ENCODE measurements around the gene HELT.
A peak's percentile ranks its signal among the peaks of the same experiment; 100 is the strongest.

Gene HELT

GRCh38 chr4:185003596-185004351, 14.5 kb upstream of the HELT start:
- Histone ChIP-seq H3K4me3 (ENCODE audit: low read length in 2 of 2) (no peak overlapping the region), H3K4me1 (ENCODE audit: control insufficient read depth, insufficient read depth, low read length) (peaks cover 12% of the 10 kb centered on the region), H3K27ac (ENCODE audit: low read length) (no peak overlapping the region), H3K27me3 (ENCODE audit: control insufficient read depth in 1 of 2, insufficient read depth in 2 of 2, low read length in 2 of 2) (no peaks in the 10 kb centered on the region), H3K9ac (ENCODE audit: low read length in 2 of 2) (no peak overlapping the region), H3K36me3 (ENCODE audit: control insufficient read depth in 2 of 2, insufficient read depth in 2 of 2, low read length in 2 of 2) (no peaks in the 10 kb centered on the region), H3K9me3 (ENCODE audit: control insufficient read depth in 2 of 2, low read length in 2 of 2) (no peaks in the 10 kb centered on the region)

GRCh38 chr4:185004562-185005218, 13.6 kb upstream of the HELT start:
- Histone ChIP-seq H3K9me3 (ENCODE audit: control insufficient read depth in 2 of 2, low read length in 2 of 2) (no peaks in the 10 kb centered on the region), H3K4me1 (ENCODE audit: control insufficient read depth, insufficient read depth, low read length) (peaks cover 12% of the 10 kb centered on the region), H3K4me3 (ENCODE audit: low read length in 2 of 2) (peak overlapping the region; percentile 65 to 66), H3K9ac (ENCODE audit: low read length in 2 of 2) (peak overlapping the region in 1 of 2 donors; percentile 47), H3K27me3 (ENCODE audit: control insufficient read depth in 1 of 2, insufficient read depth in 2 of 2, low read length in 2 of 2) (no peaks in the 10 kb centered on the region), H3K36me3 (ENCODE audit: control insufficient read depth in 2 of 2, insufficient read depth in 2 of 2, low read length in 2 of 2) (no peaks in the 10 kb centered on the region), H3K27ac (ENCODE audit: low read length) (no peak overlapping the region)

GRCh38 chr4:185005219-185005819, 13.0 kb upstream of the HELT start:
- H3K4me3 ChIP-seq (ENCODE audit: low read length in 2 of 2): peak overlapping the region; percentile 65 to 66
- H3K4me1 ChIP-seq (ENCODE audit: control insufficient read depth, insufficient read depth, low read length): peaks cover 12% of the 10 kb centered on the region
- no peaks in the 10 kb centered on the region for H3K36me3 ChIP-seq (ENCODE audit: control insufficient read depth in 2 of 2, insufficient read depth in 2 of 2, low read length in 2 of 2)
- H3K9me3 ChIP-seq (ENCODE audit: control insufficient read depth in 2 of 2, low read length in 2 of 2): no peaks in the 10 kb centered on the region
- H3K27me3 ChIP-seq (ENCODE audit: control insufficient read depth in 1 of 2, insufficient read depth in 2 of 2, low read length in 2 of 2): peaks cover 0 to under 1% of the 10 kb centered on the region in 2 donors
- H3K9ac ChIP-seq (ENCODE audit: low read length in 2 of 2): peak overlapping the region in 1 of 2 donors; percentile 47
- no peak overlapping the region for H3K27ac ChIP-seq (ENCODE audit: low read length)

- no peak overlapping the region for H3K4me3 ChIP-seq (ENCODE audit: low read length in 2 of 2)
- no peaks in the 10 kb centered on the region for H3K4me1 ChIP-seq (ENCODE audit: control insufficient read depth, insufficient read depth, low read length)
- no peak overlapping the region for H3K9ac ChIP-seq (ENCODE audit: low read length in 2 of 2)
- H3K27me3 ChIP-seq (ENCODE audit: control insufficient read depth in 1 of 2, insufficient read depth in 2 of 2, low read length in 2 of 2): peaks cover 27 to 33% of the 10 kb centered on the region in 2 donors
- H3K27ac ChIP-seq (ENCODE audit: low read length): no peak overlapping the region
- no peaks in the 10 kb centered on the region for H3K36me3 ChIP-seq (ENCODE audit: control insufficient read depth in 2 of 2, insufficient read depth in 2 of 2, low read length in 2 of 2)
- H3K9me3 ChIP-seq (ENCODE audit: control insufficient read depth in 2 of 2, low read length in 2 of 2): no peaks in the 10 kb centered on the region
Observed at GRCh38 chr4:185011408-185011807, 6.9 kb upstream of the HELT start.

GRCh38 chr4:185013417-185014125, 4.7 kb upstream of the HELT start:
- H3K9ac ChIP-seq (ENCODE audit: low read length in 2 of 2): no peak overlapping the region
- no peak overlapping the region for H3K27ac ChIP-seq (ENCODE audit: low read length)
- H3K4me1 ChIP-seq (ENCODE audit: control insufficient read depth, insufficient read depth, low read length): no peaks in the 10 kb centered on the region
- no peaks in the 10 kb centered on the region for H3K36me3 ChIP-seq (ENCODE audit: control insufficient read depth in 2 of 2, insufficient read depth in 2 of 2, low read length in 2 of 2)
- no peaks in the 10 kb centered on the region for H3K9me3 ChIP-seq (ENCODE audit: control insufficient read depth in 2 of 2, low read length in 2 of 2)
- peak overlapping the region in 1 of 2 donors; percentile 35 for H3K4me3 ChIP-seq (ENCODE audit: low read length in 2 of 2)
- H3K27me3 ChIP-seq (ENCODE audit: control insufficient read depth in 1 of 2, insufficient read depth in 2 of 2, low read length in 2 of 2): peaks cover 31 to 43% of the 10 kb centered on the region in 2 donors

GRCh38 chr4:185015108-185015507, 3.2 kb upstream of the HELT start:
- H3K27ac ChIP-seq (ENCODE audit: low read length): no peak overlapping the region
- H3K4me3 ChIP-seq (ENCODE audit: low read length in 2 of 2): no peak overlapping the region
- H3K4me1 ChIP-seq (ENCODE audit: control insufficient read depth, insufficient read depth, low read length): peaks cover 2% of the 10 kb centered on the region
- no peaks in the 10 kb centered on the region for H3K36me3 ChIP-seq (ENCODE audit: control insufficient read depth in 2 of 2, insufficient read depth in 2 of 2, low read length in 2 of 2)
- no peak overlapping the region for H3K9ac ChIP-seq (ENCODE audit: low read length in 2 of 2)
- peaks cover 38 to 54% of the 10 kb centered on the region in 2 donors for H3K27me3 ChIP-seq (ENCODE audit: control insufficient read depth in 1 of 2, insufficient read depth in 2 of 2, low read length in 2 of 2)
- no peaks in the 10 kb centered on the region for H3K9me3 ChIP-seq (ENCODE audit: control insufficient read depth in 2 of 2, low read length in 2 of 2)

- no peaks in the 10 kb centered on the region for H3K36me3 ChIP-seq (ENCODE audit: control insufficient read depth in 2 of 2, insufficient read depth in 2 of 2, low read length in 2 of 2)
- no peak overlapping the region for H3K27ac ChIP-seq (ENCODE audit: low read length)
- no peak overlapping the region for H3K9ac ChIP-seq (ENCODE audit: low read length in 2 of 2)
- H3K27me3 ChIP-seq (ENCODE audit: control insufficient read depth in 1 of 2, insufficient read depth in 2 of 2, low read length in 2 of 2): peaks cover 41 to 66% of the 10 kb centered on the region in 2 donors
- no peak overlapping the region for H3K4me3 ChIP-seq (ENCODE audit: low read length in 2 of 2)
- H3K4me1 ChIP-seq (ENCODE audit: control insufficient read depth, insufficient read depth, low read length): peaks cover 13% of the 10 kb centered on the region
- H3K9me3 ChIP-seq (ENCODE audit: control insufficient read depth in 2 of 2, low read length in 2 of 2): no peaks in the 10 kb centered on the region
Observed at GRCh38 chr4:185016101-185016940, 2.0 kb upstream of the HELT start.

GRCh38 chr4:185016946-185017758, 1.1 kb upstream of the HELT start:
- H3K4me1 ChIP-seq (ENCODE audit: control insufficient read depth, insufficient read depth, low read length): peaks cover 14% of the 10 kb centered on the region
- H3K27ac ChIP-seq (ENCODE audit: low read length): no peak overlapping the region
- peaks cover 43 to 69% of the 10 kb centered on the region in 2 donors for H3K27me3 ChIP-seq (ENCODE audit: control insufficient read depth in 1 of 2, insufficient read depth in 2 of 2, low read length in 2 of 2)
- H3K9me3 ChIP-seq (ENCODE audit: control insufficient read depth in 2 of 2, low read length in 2 of 2): no peaks in the 10 kb centered on the region
- H3K4me3 ChIP-seq (ENCODE audit: low read length in 2 of 2): no peak overlapping the region
- no peaks in the 10 kb centered on the region for H3K36me3 ChIP-seq (ENCODE audit: control insufficient read depth in 2 of 2, insufficient read depth in 2 of 2, low read length in 2 of 2)
- no peak overlapping the region for H3K9ac ChIP-seq (ENCODE audit: low read length in 2 of 2)

GRCh38 chr4:185018834-185019455, 655 bp downstream of the HELT start:
- Histone ChIP-seq H3K9ac (ENCODE audit: low read length in 2 of 2) (no peak overlapping the region), H3K9me3 (ENCODE audit: control insufficient read depth in 2 of 2, low read length in 2 of 2) (no peaks in the 10 kb centered on the region), H3K4me1 (ENCODE audit: control insufficient read depth, insufficient read depth, low read length) (peaks cover 14% of the 10 kb centered on the region), H3K4me3 (ENCODE audit: low read length in 2 of 2) (no peak overlapping the region), H3K27me3 (ENCODE audit: control insufficient read depth in 1 of 2, insufficient read depth in 2 of 2, low read length in 2 of 2) (peaks cover 47 to 66% of the 10 kb centered on the region in 2 donors), H3K27ac (ENCODE audit: low read length) (no peak overlapping the region), H3K36me3 (ENCODE audit: control insufficient read depth in 2 of 2, insufficient read depth in 2 of 2, low read length in 2 of 2) (no peaks in the 10 kb centered on the region)
